ENCODE data around the gene G3BP1.
"Not testable (repeated sequence)": the region's sequence is repeated elsewhere in the genome, so short reads cannot be mapped to it uniquely, and the experiment has no call there.

G3BP1 gene

DNA sequence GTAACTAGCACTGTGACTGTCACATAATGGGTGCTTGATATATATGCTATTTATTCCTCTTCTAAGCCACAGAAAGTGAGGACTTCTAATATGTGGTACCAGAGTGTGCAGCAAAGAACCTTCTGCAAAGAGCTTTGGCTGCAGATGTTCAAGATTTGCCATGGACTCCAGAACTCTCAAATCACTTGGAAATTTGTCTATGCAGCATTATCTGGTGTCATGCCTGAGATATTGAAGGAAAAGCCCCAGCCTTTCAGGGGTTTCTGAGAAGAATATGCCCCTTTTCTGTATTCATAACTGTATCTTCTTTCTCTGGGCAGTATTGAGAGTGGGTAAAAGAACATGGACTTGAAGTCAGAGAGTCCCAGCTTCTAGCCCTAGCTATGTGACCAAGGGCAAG is 4.8 kb upstream of the G3BP1 start:
- H3K27me3 Mint-ChIP-seq: peaks cover 3% of the 10 kb centered on the region
- H3K27ac Mint-ChIP-seq: no peak overlapping the region
- no peak for DNase-seq
- H3K36me3 Mint-ChIP-seq: peaks cover 2% of the 10 kb centered on the region
- no peaks in the 10 kb centered on the region for H3K9me3 Mint-ChIP-seq
- H3K4me3 Mint-ChIP-seq: no peak overlapping the region
- H3K4me1 Mint-ChIP-seq: peaks cover 10% of the 10 kb centered on the region
- CTCF ChIA-PET: no interaction called here

DNA sequence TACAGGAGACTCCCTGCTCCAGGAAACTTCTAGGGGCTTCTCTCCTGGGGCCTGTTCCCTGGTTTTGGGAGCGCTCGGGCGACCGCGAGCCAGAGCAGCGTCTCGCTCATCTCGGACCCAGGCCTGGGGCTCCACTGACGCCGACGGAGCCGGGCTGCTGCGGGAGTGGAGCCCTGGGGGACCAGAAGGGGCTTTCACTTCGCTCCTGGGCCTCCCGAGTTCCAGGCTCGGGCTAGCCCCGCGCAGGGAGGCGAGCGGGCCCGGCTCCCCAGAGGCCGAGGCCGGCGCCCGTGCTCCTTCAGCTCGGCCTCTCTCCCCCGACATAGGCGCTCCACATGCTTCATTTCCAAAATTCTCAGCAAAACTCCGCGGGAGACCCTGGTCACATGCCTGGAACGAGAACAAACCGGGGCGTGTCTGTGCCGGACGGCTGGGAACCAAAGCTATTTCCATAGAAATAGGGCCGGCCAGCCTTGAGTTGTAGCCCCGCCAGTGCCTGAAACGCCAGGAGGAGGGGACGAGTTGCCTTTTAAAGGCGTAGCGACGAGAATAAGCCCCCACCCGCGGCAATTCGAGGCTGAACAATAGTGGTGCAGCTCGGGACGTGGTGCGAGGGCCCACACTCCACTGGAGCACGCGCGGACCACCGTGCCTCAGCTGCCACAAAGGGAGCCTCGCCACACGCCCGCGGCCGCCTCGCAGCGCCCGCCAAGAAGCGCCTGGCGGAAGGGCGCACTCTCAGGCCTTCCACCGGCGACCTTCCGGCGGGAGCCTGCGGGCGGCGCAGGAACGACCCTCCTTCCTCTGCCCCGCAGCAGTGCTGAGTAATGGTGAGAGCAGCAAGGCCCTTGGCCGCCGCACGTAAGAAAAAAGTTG is 1.1 kb upstream of the G3BP1 start:
- H3K4me1 Mint-ChIP-seq: peaks cover 34% of the 10 kb centered on the region
- no peak overlapping the region for H3K4me3 Mint-ChIP-seq
- H3K27me3 Mint-ChIP-seq: peaks cover 3% of the 10 kb centered on the region
- H3K9me3 Mint-ChIP-seq: no peaks in the 10 kb centered on the region
- no peak for DNase-seq
- H3K27ac Mint-ChIP-seq: no peak overlapping the region
- peaks cover 18% of the 10 kb centered on the region for H3K36me3 Mint-ChIP-seq
- CTCF ChIA-PET: interaction anchor here (0.8 to 3.3 kb wide), 11 partner anchors 12 to 323 kb away, joined by 3 to 20 read pairs (median 4); partner anchors contain the start of genes ATOX1, SLC36A1 and SPARC

- no peaks in the 10 kb centered on the region for H3K27me3 Mint-ChIP-seq
- H3K36me3 Mint-ChIP-seq: peaks cover 28% of the 10 kb centered on the region
- H3K9me3 Mint-ChIP-seq: no peaks in the 10 kb centered on the region
- H3K4me1 Mint-ChIP-seq: peaks cover 46% of the 10 kb centered on the region
- CTCF ChIA-PET: interaction anchor here (1.1 to 3.3 kb wide), 7 partner anchors 15 to 577 kb away, joined by 3 to 20 read pairs (median 6); partner anchors contain the start of gene SLC36A1
- H3K4me3 Mint-ChIP-seq: peak overlapping the region; percentile 84
- peak overlapping the region; percentile 97 for H3K27ac Mint-ChIP-seq
- DNase-seq: peak; percentile 60
Observed at GRCh38 chr5:151772029-151772845, 483 bp downstream of the G3BP1 start.

DNA sequence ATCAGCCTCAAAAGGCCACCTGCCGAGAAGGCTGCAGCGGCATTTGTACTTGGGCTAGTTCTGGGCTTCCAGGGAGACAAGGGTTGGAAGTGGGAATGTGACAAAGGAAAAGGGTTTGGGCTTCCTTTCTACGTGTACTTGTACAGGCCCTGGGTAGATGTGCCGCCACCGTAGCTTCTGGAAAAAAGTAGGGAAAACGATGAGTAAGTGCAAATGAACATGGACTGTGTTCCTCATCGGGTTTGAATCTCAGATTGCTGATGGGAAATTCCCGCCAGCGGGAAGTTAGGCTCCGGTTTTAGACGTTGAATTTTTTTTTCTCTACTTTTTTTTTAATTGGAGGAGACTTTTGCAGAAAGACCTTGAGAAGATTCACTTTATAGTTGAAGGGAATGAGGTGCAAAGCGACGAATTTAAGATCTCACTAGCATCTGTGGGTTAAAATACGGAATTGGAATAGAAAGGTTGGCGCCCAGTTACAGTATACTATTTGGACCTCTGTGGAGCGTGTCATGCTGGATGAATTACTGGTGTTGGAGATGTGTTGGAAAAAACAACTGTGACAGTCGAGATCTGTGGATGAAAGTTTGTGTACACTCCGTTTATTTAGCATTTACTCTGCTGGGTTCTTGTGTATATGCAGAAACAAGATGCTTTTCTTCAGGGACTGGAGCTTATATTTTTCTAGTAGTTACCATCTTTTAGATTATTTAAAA is 1.2 kb downstream of the G3BP1 start:
- Mint-ChIP-seq H3K27me3 (no peaks in the 10 kb centered on the region), H3K9me3 (no peaks in the 10 kb centered on the region), H3K4me1 (peaks cover 54% of the 10 kb centered on the region), H3K4me3 (peak overlapping the region; percentile 84), H3K27ac (peak overlapping the region; percentile 97), H3K36me3 (peaks cover 36% of the 10 kb centered on the region)
- no peak for DNase-seq
- CTCF ChIA-PET: interaction anchor here (0.6 to 3.3 kb wide), 6 partner anchors 16 to 576 kb away, joined by 3 to 20 read pairs (median 4); no protein-coding TSS in a partner anchor

DNA sequence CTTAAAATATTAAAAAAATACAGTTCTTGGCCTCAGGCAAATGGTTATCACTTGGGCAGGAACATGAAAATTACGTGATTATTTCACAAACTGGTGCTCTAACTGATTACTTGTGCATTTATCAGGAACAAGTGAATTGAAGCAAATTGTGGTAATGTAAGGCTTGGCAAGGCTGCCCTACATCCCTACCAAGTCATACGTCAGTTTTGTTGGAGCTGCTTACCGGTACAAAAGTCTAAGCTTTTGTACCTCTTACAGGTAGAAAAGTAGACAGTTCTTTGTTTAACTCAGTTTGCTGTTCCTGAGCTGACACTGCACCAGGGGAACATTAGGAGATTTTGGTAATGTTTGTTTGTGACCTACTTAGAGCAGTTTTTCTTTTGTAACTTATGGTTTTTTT is 2.2 kb downstream of the G3BP1 start:
- Mint-ChIP-seq H3K4me1 (peaks cover 60% of the 10 kb centered on the region), H3K4me3 (peak overlapping the region; percentile 84), H3K36me3 (peaks cover 40% of the 10 kb centered on the region), H3K27ac (peak overlapping the region; percentile 16), H3K27me3 (no peaks in the 10 kb centered on the region), H3K9me3 (no peaks in the 10 kb centered on the region)
- CTCF ChIA-PET: interaction anchor here (1.3 to 2.1 kb wide), 3 partner anchors 17 to 115 kb away, joined by 4 to 6 read pairs (median 4); no protein-coding TSS in a partner anchor
- DNase-seq: no peak

- Mint-ChIP-seq H3K4me3 (peak overlapping the region; percentile 48), H3K9me3 (no peaks in the 10 kb centered on the region), H3K4me1 (peaks cover 66% of the 10 kb centered on the region), H3K36me3 (peaks cover 47% of the 10 kb centered on the region), H3K27ac (no peak overlapping the region), H3K27me3 (no peaks in the 10 kb centered on the region)
- DNase-seq: no peak
- CTCF ChIA-PET: interaction anchor here (1.3 kb wide), 1 partner anchor 34 kb away, joined by 4 read pairs; no protein-coding TSS in a partner anchor
Observed at GRCh38 chr5:151775025-151775606, 3.4 kb downstream of the G3BP1 start.

DNA sequence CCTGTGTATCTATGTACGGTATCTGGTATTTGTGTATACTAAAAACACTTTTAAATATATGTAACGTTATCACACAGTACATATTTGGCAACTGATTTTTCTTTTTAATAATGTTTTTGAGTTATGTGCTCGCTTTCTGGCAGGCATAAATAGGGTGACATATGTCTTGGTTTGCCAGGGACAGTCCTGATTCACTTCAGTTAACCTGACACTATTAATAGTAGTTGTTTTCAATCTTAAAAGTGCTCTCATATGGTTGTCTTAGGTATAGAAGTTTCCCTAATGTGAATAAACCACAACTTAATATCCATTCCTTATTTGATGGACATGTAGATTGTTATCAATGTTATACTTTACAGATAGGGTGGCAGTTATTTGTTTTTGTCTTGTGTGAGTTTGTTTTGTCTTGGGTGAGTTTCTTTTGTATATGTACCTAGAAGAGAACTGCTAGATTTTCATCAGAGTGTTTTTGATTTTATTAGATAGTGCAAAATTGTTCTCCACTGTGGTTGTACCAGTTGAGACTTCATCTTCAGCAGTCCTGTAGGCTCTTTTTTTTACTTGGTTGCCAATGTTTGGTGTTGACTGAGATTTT is 7.9 kb downstream of the G3BP1 start:
- no peak for DNase-seq
- CTCF ChIA-PET: no interaction called here
- Mint-ChIP-seq H3K27ac (no peak overlapping the region), H3K4me3 (no peak overlapping the region), H3K36me3 (peaks cover 36% of the 10 kb centered on the region), H3K27me3 (no peaks in the 10 kb centered on the region), H3K9me3 (no peaks in the 10 kb centered on the region), H3K4me1 (peaks cover 58% of the 10 kb centered on the region)

- H3K4me3 Mint-ChIP-seq: no peak overlapping the region
- H3K36me3 Mint-ChIP-seq: peaks cover 33% of the 10 kb centered on the region
- H3K9me3 Mint-ChIP-seq: no peaks in the 10 kb centered on the region
- CTCF ChIA-PET: no interaction called here
- no peak for DNase-seq
- no peaks in the 10 kb centered on the region for H3K27me3 Mint-ChIP-seq
- H3K27ac Mint-ChIP-seq: no peak overlapping the region
- peaks cover 56% of the 10 kb centered on the region for H3K4me1 Mint-ChIP-seq
Observed at GRCh38 chr5:151780348-151780747, 8.6 kb downstream of the G3BP1 start.

DNA sequence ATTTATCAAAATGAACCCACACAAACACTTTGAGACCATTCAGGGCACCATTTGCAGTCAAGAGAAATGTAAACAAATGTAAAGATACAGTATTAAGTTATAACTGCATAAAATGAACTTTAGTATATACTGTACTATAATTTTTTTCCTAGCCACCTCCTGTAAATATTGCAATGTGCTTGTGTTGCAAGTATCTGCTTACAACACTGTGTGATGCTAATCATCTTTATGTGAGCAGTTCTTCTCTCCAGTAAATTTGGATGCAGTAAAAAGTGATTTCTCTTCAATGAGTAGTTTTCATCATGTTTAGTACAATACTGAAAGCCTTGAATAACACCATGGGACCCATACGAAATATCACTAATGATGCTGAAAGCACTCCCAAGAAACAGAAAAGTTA is 9.4 kb downstream of the G3BP1 start:
- DNase-seq: no peak
- Mint-ChIP-seq H3K4me1 (peaks cover 49% of the 10 kb centered on the region), H3K36me3 (peaks cover 28% of the 10 kb centered on the region), H3K9me3 (no peaks in the 10 kb centered on the region), H3K27ac (no peak overlapping the region), H3K27me3 (no peaks in the 10 kb centered on the region), H3K4me3 (no peak overlapping the region)
- CTCF ChIA-PET: no interaction called here

- H3K27ac Mint-ChIP-seq, CTCF ChIA-PET: not testable (repeated sequence)
- H3K36me3 Mint-ChIP-seq: peaks cover 21% of the 10 kb centered on the region
Observed at GRCh38 chr5:151783664-151784063, 11.9 kb downstream of the G3BP1 start.

DNA sequence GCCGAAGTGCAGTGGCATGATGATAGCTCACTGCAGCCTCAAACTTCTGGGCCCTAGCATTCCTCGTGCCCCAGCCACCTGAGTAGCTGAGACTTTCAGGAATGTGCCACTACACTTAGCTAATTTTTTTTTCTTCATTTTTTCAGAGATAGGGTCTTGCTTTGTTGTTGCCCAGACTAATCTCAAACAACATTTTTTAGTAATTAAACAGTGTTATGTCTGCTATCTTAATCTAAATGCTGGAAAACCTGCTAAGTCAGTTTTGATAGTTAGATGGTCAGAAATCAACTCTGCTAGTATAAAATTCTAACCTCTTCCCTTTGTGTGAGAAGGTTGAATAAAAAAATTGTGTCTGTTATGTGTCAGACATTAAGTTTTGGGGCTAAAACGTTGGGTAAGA is 12.4 kb downstream of the G3BP1 start:
- DNase-seq: no peak
- H3K4me3 Mint-ChIP-seq: no peak overlapping the region
- peaks cover 18% of the 10 kb centered on the region for H3K36me3 Mint-ChIP-seq
- no peak overlapping the region for H3K27ac Mint-ChIP-seq
- CTCF ChIA-PET: no interaction called here
- no peaks in the 10 kb centered on the region for H3K9me3 Mint-ChIP-seq
- no peaks in the 10 kb centered on the region for H3K27me3 Mint-ChIP-seq
- H3K4me1 Mint-ChIP-seq: peaks cover 28% of the 10 kb centered on the region

More at GRCh38 chr5:151783664-151784063, 11.9 kb downstream of the G3BP1 start:
- not testable (repeated sequence) for H3K4me3 Mint-ChIP-seq, DNase-seq, H3K9me3 Mint-ChIP-seq, H3K27me3 Mint-ChIP-seq
- peaks cover 33% of the 10 kb centered on the region for H3K4me1 Mint-ChIP-seq

DNA sequence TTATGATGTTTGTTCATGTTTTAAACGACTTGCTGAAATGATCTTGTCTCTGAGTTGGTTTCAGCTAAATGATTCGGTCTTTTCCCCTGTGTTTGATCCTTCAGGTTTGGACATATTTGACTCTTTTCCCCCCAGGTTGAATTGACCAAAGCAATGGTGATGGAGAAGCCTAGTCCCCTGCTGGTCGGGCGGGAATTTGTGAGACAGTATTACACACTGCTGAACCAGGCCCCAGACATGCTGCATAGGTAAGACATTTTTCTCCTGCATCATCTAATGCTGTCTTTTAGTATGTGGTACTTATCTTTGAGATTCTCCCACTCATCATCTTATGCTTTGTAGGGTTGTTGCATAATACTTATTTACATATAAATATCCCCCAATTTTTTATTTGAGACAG is 14.7 kb downstream of the G3BP1 start:
- H3K36me3 Mint-ChIP-seq: peaks cover 28% of the 10 kb centered on the region
- H3K4me3 Mint-ChIP-seq: no peak overlapping the region
- CTCF ChIA-PET: no interaction called here
- peak overlapping the region; percentile 9 for H3K27ac Mint-ChIP-seq
- H3K27me3 Mint-ChIP-seq: no peaks in the 10 kb centered on the region
- H3K4me1 Mint-ChIP-seq: peaks cover 14% of the 10 kb centered on the region
- DNase-seq: no peak
- no peaks in the 10 kb centered on the region for H3K9me3 Mint-ChIP-seq

DNA sequence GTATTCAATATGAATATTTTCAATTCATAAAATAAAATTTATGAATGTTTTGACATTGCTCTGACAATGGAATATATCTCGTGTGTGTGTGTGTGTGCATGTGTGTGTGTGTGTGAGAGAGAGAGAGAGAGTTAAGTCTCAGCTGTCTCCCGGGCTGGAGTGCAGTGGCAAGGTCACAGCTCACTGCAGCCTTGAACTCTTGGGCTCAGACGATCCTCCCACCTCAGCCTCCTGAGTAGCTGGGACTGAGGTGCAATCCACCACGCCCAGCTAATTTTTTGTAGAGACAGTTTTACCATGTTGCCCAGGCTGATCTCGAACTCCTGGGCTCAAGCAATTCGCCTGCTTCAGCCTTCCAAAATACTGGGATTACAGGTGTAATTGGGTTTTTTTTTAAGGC is 16.1 kb downstream of the G3BP1 start:
- CTCF ChIA-PET: no interaction called here

More for the DNA sequence above, 16.1 kb downstream of the G3BP1 start:
- no peak overlapping the region for H3K27ac Mint-ChIP-seq
- peaks cover 13% of the 10 kb centered on the region for H3K4me1 Mint-ChIP-seq
- peaks cover 37% of the 10 kb centered on the region for H3K36me3 Mint-ChIP-seq
- H3K4me3 Mint-ChIP-seq: no peak overlapping the region
- H3K27me3 Mint-ChIP-seq: no peaks in the 10 kb centered on the region
- no peaks in the 10 kb centered on the region for H3K9me3 Mint-ChIP-seq
- no peak for DNase-seq

All from activated naive CD4-positive, alpha-beta T cell treated with anti-CD3 and anti-CD28 coated beads, Interleukin-2, amount 10 ng/mL, durations not matched to agents 7 days and 5 days (primary cell).